ENCODE results near the gene PHLDA1.

DNA sequence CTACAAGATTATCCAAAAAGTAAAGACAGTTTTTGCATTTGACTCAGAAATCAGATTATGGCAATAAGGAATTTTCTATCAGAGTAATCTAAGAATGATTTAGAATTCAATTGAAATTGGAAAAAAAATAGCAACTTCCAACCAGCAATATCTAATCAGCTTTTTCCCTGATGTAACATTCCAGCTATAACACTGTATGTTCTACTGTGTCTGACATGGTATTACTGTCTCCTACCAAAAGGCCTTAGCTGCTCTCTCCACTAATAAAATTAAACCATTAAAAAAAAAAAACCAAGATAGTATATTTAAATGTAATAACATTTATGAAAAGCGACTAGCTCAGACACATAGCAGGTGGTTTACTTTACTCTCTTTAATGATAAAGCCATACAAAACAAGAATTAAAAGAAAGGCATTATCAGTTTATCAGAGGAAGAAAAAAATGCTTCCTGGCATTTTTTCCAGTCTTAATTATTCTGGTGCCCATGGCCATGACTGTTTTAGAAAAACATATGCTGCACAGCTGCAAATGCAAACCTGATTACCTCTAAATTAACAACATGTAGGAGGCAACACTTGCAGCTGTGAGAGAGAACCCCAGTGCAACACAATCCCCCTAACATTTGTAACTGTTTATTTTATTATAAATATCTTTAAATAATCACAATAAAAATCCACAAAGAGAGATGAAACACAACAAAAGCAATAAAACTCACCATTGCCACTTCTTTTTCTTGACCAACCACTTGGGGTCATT, 28.8 kb downstream of the PHLDA1 start:
- TF ChIP-seq ZNF557 (CRISPR knock-in tag; IDR thresholded peaks at IDR 0.05) (no peak), NFATC3 (CRISPR knock-in tag; IDR thresholded peaks at IDR 0.05) (no peak), CTCF (CRISPR knock-in tag; IDR thresholded peaks at IDR 0.05) (no peak), HNRNPLL (IDR thresholded peaks at IDR 0.05; ENCODE audit: low read depth, low read length, poor library complexity, severe bottlenecking) (no peak), ZNF333 (CRISPR knock-in tag; IDR thresholded peaks at IDR 0.05; ENCODE audit: borderline replicate concordance) (no peak), EHMT2 (IDR thresholded peaks at IDR 0.05; ENCODE audit: borderline replicate concordance, low read depth, low read length) (no peak), ZNF407 (CRISPR knock-in tag; IDR thresholded peaks at IDR 0.05; ENCODE audit: not compliant biosample characterization) (no peak), IKZF1 (IDR thresholded peaks at IDR 0.05) (no peak), SMARCC2 (IDR thresholded peaks at IDR 0.05) (no peak), EZH2 (conservative IDR thresholded peaks at IDR 0.05; ENCODE audit: low read depth, low read length) (no peak), HINFP (CRISPR knock-in tag; IDR thresholded peaks at IDR 0.05; ENCODE audit: low read depth) (no peak), POLR2G (IDR thresholded peaks at IDR 0.05; ENCODE audit: low read depth, low read length) (no peak), ZNF121 (CRISPR knock-in tag; IDR thresholded peaks at IDR 0.05) (no peak)
- TF ChIP-seq, protein P1, sequence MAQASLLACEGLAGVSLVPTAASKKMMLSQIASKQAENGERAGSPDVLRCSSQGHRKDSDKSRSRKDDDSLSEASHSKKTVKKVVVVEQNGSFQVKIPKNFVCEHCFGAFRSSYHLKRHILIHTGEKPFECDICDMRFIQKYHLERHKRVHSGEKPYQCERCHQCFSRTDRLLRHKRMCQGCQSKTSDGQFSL (CRISPR knock-in tag; IDR thresholded peaks at IDR 0.05): no peak
